ENCODE data around the gene GPSM1.

Gene GPSM1

DNA sequence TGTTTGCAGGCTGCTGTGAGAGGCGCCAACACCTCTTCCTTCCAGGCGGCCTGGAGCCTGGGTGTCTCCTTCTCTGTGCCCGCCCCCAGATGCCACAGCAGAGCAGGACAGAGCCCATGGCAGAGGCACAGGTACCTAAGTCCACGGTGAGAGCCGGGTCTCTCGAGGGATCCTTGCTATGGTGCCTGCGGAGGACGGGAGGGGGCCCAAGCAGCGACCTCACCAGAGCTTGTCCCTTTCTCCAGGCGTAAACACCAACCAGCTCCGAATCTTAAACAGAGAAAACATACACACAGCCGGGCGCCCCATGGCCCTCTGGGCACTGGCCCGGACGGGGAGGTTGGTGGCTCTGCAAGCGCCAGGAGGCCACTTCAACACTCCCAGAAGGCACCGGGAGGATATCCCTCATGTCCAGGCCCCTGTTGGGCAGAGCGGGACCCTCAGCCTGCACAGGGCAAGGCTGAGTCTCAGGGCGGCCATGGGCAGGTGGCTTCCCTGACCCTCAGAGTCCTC is 35.3 kb upstream of the GPSM1 start:
- TF ChIP-seq, protein P1, sequence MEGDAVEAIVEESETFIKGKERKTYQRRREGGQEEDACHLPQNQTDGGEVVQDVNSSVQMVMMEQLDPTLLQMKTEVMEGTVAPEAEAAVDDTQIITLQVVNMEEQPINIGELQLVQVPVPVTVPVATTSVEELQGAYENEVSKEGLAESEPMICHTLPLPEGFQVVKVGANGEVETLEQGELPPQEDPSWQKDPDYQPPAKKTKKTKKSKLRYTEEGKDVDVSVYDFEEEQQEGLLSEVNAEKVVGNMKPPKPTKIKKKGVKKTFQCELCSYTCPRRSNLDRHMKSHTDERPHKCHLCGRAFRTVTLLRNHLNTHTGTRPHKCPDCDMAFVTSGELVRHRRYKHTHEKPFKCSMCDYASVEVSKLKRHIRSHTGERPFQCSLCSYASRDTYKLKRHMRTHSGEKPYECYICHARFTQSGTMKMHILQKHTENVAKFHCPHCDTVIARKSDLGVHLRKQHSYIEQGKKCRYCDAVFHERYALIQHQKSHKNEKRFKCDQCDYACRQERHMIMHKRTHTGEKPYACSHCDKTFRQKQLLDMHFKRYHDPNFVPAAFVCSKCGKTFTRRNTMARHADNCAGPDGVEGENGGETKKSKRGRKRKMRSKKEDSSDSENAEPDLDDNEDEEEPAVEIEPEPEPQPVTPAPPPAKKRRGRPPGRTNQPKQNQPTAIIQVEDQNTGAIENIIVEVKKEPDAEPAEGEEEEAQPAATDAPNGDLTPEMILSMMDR (IDR thresholded peaks at IDR 0.05; ENCODE audit: low read depth, low read length): no peak
- DNase-seq (ENCODE audit: extremely low read depth, low read depth): no peak

DNA sequence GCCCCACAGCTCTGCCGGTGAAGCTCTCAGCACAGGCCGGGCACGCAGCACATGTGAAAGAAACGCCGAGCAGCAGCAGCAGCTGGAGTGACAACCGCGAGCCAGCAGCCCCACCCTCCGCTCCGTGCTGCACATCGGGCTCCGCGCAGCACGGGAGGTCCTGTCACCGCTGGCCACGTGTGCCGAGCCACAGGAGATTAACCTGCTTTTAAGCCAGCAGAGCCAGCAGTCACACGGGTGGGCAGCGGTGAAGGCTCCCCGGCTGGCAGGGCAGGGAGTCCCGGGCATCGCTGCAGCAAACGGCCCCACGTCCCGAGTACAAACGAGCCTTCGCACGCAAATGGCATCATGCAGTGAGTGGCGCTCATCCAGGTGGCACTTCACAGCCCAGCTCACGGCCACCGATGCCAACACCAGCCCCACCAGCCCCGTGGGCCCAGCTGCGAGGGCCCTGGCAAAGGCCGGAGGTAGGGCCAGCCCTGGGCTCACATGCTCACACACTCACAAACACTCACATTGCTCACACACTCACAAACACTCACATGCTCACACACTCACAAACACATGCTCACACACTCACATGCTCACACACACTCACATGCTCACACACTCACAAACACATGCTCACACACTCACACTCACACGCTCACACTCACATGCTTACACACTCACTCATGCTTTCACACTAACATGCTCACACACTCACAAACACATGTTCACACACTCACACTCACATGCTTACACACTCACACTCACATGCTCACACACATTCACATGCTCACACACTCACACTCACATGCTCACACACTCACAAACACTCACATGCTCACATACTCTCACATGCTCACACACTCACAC is 34.5 kb upstream of the GPSM1 start:
- no peak for DNase-seq (ENCODE audit: extremely low read depth, low read depth)
- TF ChIP-seq, protein P1 (IDR thresholded peaks at IDR 0.05; ENCODE audit: low read depth, low read length): no peak

DNA sequence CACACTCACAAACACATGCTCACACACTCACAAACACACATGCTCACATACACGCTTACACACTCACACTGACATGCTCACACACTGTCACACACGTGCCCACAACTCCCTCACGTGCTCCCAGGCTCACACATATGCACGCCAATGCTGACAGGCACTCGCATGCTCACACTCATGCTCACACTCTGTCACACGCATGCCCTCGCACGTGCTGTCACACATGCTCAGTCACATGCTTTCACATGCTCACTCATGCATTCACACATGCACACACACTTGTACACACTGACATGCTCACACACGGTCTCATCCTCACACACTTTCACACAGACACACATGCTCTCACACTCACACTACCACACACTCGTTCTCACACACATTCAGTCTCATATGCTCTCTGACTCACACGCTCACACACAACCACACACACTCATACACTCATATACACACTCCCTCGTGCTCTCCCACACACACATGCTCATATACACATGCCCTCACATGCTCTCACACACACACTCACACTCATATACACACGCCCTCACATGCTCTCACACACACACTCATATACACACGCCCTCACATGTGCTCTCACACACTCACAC is 33.8 kb upstream of the GPSM1 start:
- TF ChIP-seq, protein P1 (IDR thresholded peaks at IDR 0.05; ENCODE audit: low read depth, low read length): no peak
- no peak for DNase-seq (ENCODE audit: extremely low read depth, low read depth)

DNA sequence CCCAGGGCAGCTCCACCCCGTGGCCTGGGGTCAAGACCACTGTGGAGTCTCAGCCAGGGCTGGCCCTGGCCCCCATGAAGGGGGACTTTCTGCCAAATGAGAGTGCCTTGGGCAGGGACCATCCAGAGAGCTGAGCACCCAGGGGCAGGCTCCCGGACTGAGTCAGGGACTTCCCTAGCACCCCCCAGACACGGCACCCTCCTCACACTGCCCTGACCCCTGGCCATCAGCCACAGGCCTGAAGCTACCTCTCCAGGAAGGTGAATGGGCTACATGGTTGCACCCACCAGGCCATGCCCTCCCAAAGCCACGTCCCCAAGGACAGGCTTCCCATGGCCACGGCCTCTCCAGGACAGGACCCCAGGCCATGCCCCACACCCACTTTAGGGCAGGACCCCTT is 32.9 kb upstream of the GPSM1 start:
- DNase-seq (ENCODE audit: extremely low read depth, low read depth): no peak

DNA sequence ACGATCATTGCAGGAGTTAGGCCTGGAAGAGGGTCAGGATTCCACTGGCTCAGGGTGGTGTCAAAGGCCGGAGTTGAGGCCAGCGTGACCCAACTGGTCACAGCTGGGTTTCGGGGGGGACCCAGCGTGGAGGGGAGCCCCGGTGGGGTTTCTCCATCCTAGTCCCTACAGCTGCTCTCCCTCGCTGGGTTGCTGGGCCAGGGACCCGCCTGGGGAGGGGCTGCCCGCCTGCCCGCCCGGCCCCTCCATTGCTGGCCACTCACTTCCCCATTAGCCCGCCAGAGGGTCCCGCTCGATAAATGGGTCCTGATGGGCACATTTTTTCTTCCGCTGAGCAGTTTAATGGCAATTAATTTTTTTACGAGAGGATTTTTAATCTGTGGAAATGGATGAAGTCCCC is 32.3 kb upstream of the GPSM1 start:
- no peak for DNase-seq (ENCODE audit: extremely low read depth, low read depth)
- TF ChIP-seq, protein P1 (IDR thresholded peaks at IDR 0.05; ENCODE audit: low read depth, low read length): no peak

More for the DNA sequence above, 32.9 kb upstream of the GPSM1 start:
- TF ChIP-seq, protein P1 (IDR thresholded peaks at IDR 0.05; ENCODE audit: low read depth, low read length): no peak

DNA sequence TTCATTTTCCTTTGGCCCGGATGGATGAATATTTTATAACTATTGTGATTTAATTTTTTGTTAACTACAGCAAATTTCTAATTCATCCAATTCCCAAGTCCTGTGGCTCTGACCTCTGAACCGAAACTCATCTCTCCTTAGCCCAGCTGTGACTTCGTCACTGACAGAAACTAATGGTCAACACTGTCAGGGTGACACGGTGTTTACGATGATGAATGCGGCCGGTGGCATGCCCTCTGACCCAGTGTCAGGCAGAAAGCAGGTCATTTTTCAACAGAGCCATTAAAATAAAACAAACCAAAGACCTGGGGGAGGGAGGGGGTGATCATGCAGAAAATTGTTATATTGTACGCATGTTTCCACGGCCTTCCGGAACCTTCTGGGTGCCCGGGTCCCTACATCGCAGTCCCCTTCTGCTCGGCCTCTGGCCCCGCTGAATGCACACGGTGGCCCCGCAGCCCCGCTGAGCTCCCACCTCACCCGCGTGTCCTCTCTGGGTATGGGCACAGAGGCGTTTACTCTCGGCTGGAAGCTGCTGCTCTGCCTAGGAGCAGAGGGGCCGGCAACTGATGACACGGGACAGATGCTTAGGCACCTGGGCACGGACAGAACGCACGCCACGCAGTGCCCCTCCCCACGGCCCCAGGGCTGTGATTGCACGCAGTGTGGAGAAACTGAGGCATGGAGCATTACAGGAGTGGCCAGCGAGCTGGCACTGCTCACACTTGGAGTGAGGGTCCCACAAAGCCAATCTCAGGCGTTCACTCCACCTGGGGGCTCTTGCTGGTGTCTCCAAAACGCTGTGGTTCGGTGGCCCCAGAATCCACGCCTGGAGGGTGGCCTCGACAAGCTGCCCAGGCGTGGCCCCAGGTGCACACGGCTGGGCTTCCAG is 31.6 kb upstream of the GPSM1 start:
- TF ChIP-seq, protein P1 (IDR thresholded peaks at IDR 0.05; ENCODE audit: low read depth, low read length): no peak
- no peak for DNase-seq (ENCODE audit: extremely low read depth, low read depth)
